Lung (tissue), 12 donors: ENCODE measurements around the gene CCDC85C. TPM values are rescaled to one million over a fixed set of nuclear protein-coding genes. Genes with fewer than 3 reads are reported as not detected.
A peak's percentile ranks its signal among the peaks of the same experiment; 100 is the strongest.

Experiments
- ATAC-seq: fragments of 200-7000 bp; cut with Tn5 transposase; one replicate; pipeline ENCODE4 v1.9.1; 2020; ENCODE audit warnings: moderate number of reproducible peaks; ENCODE audit not compliant: insufficient read depth, low FRiP score
- DNase-seq, 3 donors: peaks; one replicate each; pipeline ENCODE4 v3.0.0-alpha.2; 2013 to 2017
- H3K27ac ChIP-seq, 2 donors: one replicate each; pipeline ENCODE4 v1.5.1; 2013; ENCODE audit warnings: mild to moderate bottlenecking in 2 of 2, moderate library complexity in 2 of 2, control low read depth in 1 of 2, inconsistent platforms in 1 of 2, low read depth in 1 of 2, low read length in 1 of 2
- H3K27me3 ChIP-seq, 3 donors: one replicate each; pipeline ENCODE4 v1.5.1; 2013; ENCODE audit warnings: low read length in 2 of 3; ENCODE audit not compliant: control insufficient read depth in 3 of 3, insufficient read depth in 3 of 3
- H3K36me3 ChIP-seq, 4 donors: one replicate each; pipeline ENCODE4 v1.5.1; 2013; ENCODE audit warnings: low read length in 4 of 4, mild to moderate bottlenecking in 1 of 4, moderate library complexity in 1 of 4; ENCODE audit not compliant: control insufficient read depth in 4 of 4, insufficient read depth in 4 of 4
- H3K4me1 ChIP-seq, 5 donors: one replicate each; pipeline ENCODE4 v1.5.1; 2013; ENCODE audit warnings: low read length in 5 of 5, mild to moderate bottlenecking in 2 of 5, moderate library complexity in 1 of 5; ENCODE audit not compliant: control insufficient read depth in 5 of 5, insufficient read depth in 5 of 5
- H3K4me3 ChIP-seq: one replicate; pipeline ENCODE4 v1.5.1; 2013; ENCODE audit warnings: mild to moderate bottlenecking, control low read depth, moderate library complexity
- H3K9ac ChIP-seq, 2 donors: one replicate each; pipeline ENCODE4 v1.5.1; 2013; ENCODE audit warnings: low read length in 2 of 2, control low read depth in 1 of 2; ENCODE audit not compliant: insufficient read depth in 1 of 2
- H3K9me3 ChIP-seq, 4 donors: one replicate each; pipeline ENCODE4 v1.5.1; 2013; ENCODE audit warnings: low read length in 3 of 4, mild to moderate bottlenecking in 1 of 4, moderate library complexity in 1 of 4; ENCODE audit not compliant: control insufficient read depth in 4 of 4, insufficient read depth in 3 of 4
- CTCF ChIP-seq: IDR thresholded peaks from 2 replicates; pipeline ENCODE4 v1.5.1; 2012; ENCODE audit warnings: mild to moderate bottlenecking; ENCODE audit errors: control extremely low read depth, extremely low read depth
- WGBS, 2 donors: extraction: QIAGEN DNeasy Blood & Tissue Kit; methylation state at CpG; one replicate each; pipeline ENCODE4 v1.1.7; 2013; 5-methylcytosine and 5-hydroxymethylcytosine counted together
- polyA plus RNA-seq, 2 donors: library from polyadenylated mRNA; stranded (reverse); fragments of 200-250 nt; gene quantifications; one replicate each; pipeline ENCODE4 v1.2.1, GENCODE V29; 2013
- total RNA-seq, 2 donors: library from RNA; depleted of rRNA in 1 of 2; stranded (reverse); fragments of >200 nt in 1 of 2; gene quantifications; one replicate each; pipeline ENCODE4 v1.2.1, GENCODE V29; 2014 to 2021
- donor health status: control.
- donor health status: control.
- donor health status: Bipolar disorder and iron deficiency.
- donor health status: healthy.
- donor health status: DM: yes; HTN: yes; CAD: no.

Gene CCDC85C
- total and polyA plus RNA-seq, 4 donors, result 2.8 to 19.8 (median 17.6) TPM

GRCh38 chr14:99556134-99556791, 47.7 kb downstream of the CCDC85C start:
- no peaks in the 10 kb centered on the region for H3K36me3 ChIP-seq
- H3K27ac ChIP-seq, result no peak overlapping the region
- no peak overlapping the region for H3K9ac ChIP-seq
- H3K4me1 ChIP-seq, result peaks cover 0 to 4% (median 0%) of the 10 kb centered on the region in 5 donors
- H3K4me3 ChIP-seq, result no peak overlapping the region
- WGBS, 2 donors, result 94 to 95% methylated on average over 10 of the region's 10 CpGs
- no peak for TF ChIP-seq CTCF
- no peaks in the 10 kb centered on the region for H3K9me3 ChIP-seq
- ATAC-seq (no peak), DNase-seq (no peak)
- H3K27me3 ChIP-seq, result no peaks in the 10 kb centered on the region

- H3K4me1 ChIP-seq, result peaks cover 0 to 6% (median 0%) of the 10 kb centered on the region in 5 donors
- no peak for TF ChIP-seq CTCF
- H3K9ac ChIP-seq, result no peak overlapping the region
- no peak overlapping the region for H3K4me3 ChIP-seq
- no peaks in the 10 kb centered on the region for H3K36me3 ChIP-seq
- no peak for DNase-seq
- H3K27me3 ChIP-seq, result no peaks in the 10 kb centered on the region
- 65 to 72% methylated on average over 9 of the region's 9 CpGs for WGBS, 2 donors
- peak; percentile 43 for ATAC-seq
- peak overlapping the region; percentile 15 to 30 for H3K27ac ChIP-seq
- no peaks in the 10 kb centered on the region for H3K9me3 ChIP-seq
These were observed 49.1 kb downstream of the CCDC85C start for GRCh38 chr14:99554757-99555531.

- Histone ChIP-seq H3K27ac (peak overlapping the region; percentile 6 to 30), H3K27me3 (no peaks in the 10 kb centered on the region), H3K9me3 (no peaks in the 10 kb centered on the region), H3K36me3 (no peaks in the 10 kb centered on the region), H3K9ac (no peak overlapping the region), H3K4me3 (no peak overlapping the region), H3K4me1 (peaks cover 0 to 9% (median 0%) of the 10 kb centered on the region in 5 donors)
- whole genome bisulfite sequencing, 2 donors, result 80 to 84% methylated on average over 12 of the region's 12 CpGs
- TF ChIP-seq CTCF, result no peak
- DNase-seq, result no peak
- no peak for ATAC-seq
These were observed 49.8 kb downstream of the CCDC85C start for GRCh38 chr14:99554184-99554583.
